Vagina (tissue), 2 donors: ENCODE results near the gene GRHPR.

Experiments used
- CTCF ChIP-seq, 3 experiments: fragments of 450-650 bp in 2 of 3; fragments of 200-600 bp in 1 of 3; sonication (generic) in 1 of 3; IDR thresholded peaks; one replicate each; pipeline ENCODE4 v1.5.1; 2017 to 2019; ENCODE audit warnings: antibody characterized with exemption in 3 of 3, mild to moderate bottlenecking in 2 of 3, moderate library complexity in 2 of 3
- POLR2AphosphoS5 ChIP-seq, 2 donors: sonication (generic); formaldehyde crosslinking; IDR thresholded peaks; one replicate each; pipeline ENCODE4 v1.9.0; 2017; ENCODE audit warnings: antibody characterized with exemption in 2 of 2, mild to moderate bottlenecking in 2 of 2, low read depth in 1 of 2; ENCODE audit not compliant: insufficient read depth in 1 of 2

GRCh38 chr9:37420271-37421215 is 2.0 kb upstream of the GRHPR start:
- no peak for TF ChIP-seq POLR2AphosphoS5 (IDR thresholded peaks at IDR 0.05; ENCODE audit: insufficient read depth in 1 of 2, low read depth in 1 of 2)
- TF ChIP-seq CTCF (IDR thresholded peaks at IDR 0.05), result no peak
